Measurements from ENCODE around the gene TTBK2. TPM values are rescaled to one million over a fixed set of nuclear protein-coding genes. Genes with fewer than 3 reads are reported as not detected.

The TTBK2 gene
- total and polyA plus RNA-seq, 12 donors = 3.8 to 46.6 (median 16.7) TPM

DNA sequence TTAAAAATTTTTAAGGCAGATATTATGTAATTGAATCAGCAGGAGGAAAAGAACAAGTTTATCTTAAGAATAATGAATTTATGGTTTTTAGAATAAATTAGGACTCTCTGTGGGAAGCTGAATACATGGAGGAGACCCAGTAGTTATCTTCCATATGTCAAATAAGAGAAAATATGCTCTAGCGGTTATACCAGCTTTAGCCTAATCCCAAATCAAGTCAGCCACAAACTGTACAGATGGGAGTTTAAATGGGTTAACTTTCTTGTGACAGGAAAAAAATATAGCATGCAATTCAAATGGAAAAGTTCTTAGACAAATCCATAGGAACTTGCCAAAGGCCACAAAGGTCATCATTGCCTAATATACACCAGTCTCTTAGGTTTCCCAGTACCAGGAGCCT, 84.3 kb downstream of the TTBK2 start:
- no peaks in the 10 kb centered on the region for H3K9me3 ChIP-seq (replicated peaks in 1 of 3)
- H3K27me3 ChIP-seq = no peaks in the 10 kb centered on the region
- peaks cover 0 to 12% of the 10 kb centered on the region in 2 donors for H3K36me3 ChIP-seq (replicated peaks in 1 of 2)
- 97 to 100% (median 99%) methylated on average over 1 of the region's 1 CpG for WGBS, 4 donors
- no peak for DNase-seq
- H3K4me1 ChIP-seq (replicated peaks in 1 of 2) = no peaks in the 10 kb centered on the region
- H3K27ac ChIP-seq = no peak overlapping the region
- no peak for TF ChIP-seq POLR2A (IDR thresholded peaks at IDR 0.05)
- TF ChIP-seq, protein P1, sequence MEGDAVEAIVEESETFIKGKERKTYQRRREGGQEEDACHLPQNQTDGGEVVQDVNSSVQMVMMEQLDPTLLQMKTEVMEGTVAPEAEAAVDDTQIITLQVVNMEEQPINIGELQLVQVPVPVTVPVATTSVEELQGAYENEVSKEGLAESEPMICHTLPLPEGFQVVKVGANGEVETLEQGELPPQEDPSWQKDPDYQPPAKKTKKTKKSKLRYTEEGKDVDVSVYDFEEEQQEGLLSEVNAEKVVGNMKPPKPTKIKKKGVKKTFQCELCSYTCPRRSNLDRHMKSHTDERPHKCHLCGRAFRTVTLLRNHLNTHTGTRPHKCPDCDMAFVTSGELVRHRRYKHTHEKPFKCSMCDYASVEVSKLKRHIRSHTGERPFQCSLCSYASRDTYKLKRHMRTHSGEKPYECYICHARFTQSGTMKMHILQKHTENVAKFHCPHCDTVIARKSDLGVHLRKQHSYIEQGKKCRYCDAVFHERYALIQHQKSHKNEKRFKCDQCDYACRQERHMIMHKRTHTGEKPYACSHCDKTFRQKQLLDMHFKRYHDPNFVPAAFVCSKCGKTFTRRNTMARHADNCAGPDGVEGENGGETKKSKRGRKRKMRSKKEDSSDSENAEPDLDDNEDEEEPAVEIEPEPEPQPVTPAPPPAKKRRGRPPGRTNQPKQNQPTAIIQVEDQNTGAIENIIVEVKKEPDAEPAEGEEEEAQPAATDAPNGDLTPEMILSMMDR (IDR thresholded peaks at IDR 0.05) = no peak
- intact Hi-C loops (cut with DNase I) = no loop called here
- H3K4me3 ChIP-seq = no peak overlapping the region

DNA sequence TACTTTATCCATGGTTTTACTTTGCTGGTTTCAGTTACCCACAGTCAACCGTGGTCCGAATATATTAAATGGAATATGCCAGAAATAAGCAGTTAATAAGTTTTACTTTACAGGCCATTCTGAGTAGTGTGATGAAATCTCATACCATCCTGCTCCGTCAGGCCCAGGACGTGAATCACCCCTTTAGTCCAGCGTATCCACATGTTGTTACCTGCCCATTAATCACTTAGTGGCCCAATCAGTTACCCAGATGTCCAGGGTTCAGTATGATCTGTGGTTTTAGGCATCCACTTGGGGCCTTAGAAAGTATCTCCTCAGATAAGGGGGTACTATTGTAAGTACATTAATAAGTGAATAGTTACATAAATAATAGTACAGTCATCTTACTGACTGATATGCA, 88.0 kb downstream of the TTBK2 start:
- 91 to 98% (median 94%) methylated on average over 5 of the region's 5 CpGs for WGBS, 4 donors
- Histone ChIP-seq H3K36me3 (replicated peaks in 1 of 2) (no peaks in the 10 kb centered on the region), H3K4me1 (replicated peaks in 1 of 2) (no peaks in the 10 kb centered on the region), H3K27ac (no peak overlapping the region), H3K27me3 (no peaks in the 10 kb centered on the region), H3K9me3 (replicated peaks in 1 of 3) (no peaks in the 10 kb centered on the region), H3K4me3 (no peak overlapping the region)
- TF ChIP-seq POLR2A (IDR thresholded peaks at IDR 0.05) = no peak
- TF ChIP-seq, protein P1 (IDR thresholded peaks at IDR 0.05) = no peak
- intact Hi-C loops (cut with DNase I) = no loop called here
- no peak for DNase-seq

DNA sequence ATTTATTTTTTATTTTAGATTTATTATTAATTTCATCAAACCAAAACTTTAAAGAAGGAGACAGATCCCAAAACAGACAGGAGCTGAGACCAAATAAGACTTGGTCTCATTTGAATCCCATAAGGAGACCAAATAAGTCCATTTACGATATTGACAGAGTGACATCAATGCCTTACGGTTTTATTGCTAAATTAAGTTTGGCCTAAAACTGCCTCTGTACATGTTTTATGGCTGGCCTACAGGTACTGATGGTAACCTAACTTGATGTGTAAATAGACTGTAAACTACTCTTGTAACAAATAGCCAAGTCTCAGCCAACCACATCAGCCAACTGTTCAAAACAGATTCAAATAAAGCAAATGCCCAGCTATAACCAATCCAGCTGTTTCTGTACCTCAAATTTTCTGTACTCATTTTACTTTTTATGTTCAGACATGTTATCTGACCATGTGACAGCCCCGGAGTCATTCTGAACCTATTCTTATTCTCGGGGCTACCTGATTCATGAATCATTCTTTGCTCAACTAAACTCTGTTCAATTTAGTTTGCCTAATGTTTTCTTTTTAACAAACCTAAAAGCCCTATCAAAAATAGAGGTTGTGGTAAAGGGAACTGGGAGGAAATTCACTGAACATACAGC, 94.2 kb downstream of the TTBK2 start:
- Histone ChIP-seq H3K4me3 (no peak overlapping the region), H3K27ac (no peak overlapping the region), H3K9me3 (replicated peaks in 1 of 3) (no peaks in the 10 kb centered on the region), H3K36me3 (replicated peaks in 1 of 2) (no peaks in the 10 kb centered on the region), H3K27me3 (no peaks in the 10 kb centered on the region), H3K4me1 (replicated peaks in 1 of 2) (no peaks in the 10 kb centered on the region)
- WGBS, 4 donors = 89 to 92% (median 90%) methylated on average over 4 of the region's 4 CpGs
- DNase-seq = no peak
- intact Hi-C loops (cut with DNase I) = no loop called here
- no peak for TF ChIP-seq POLR2A (IDR thresholded peaks at IDR 0.05)
- TF ChIP-seq, protein P1 (IDR thresholded peaks at IDR 0.05) = no peak

DNA sequence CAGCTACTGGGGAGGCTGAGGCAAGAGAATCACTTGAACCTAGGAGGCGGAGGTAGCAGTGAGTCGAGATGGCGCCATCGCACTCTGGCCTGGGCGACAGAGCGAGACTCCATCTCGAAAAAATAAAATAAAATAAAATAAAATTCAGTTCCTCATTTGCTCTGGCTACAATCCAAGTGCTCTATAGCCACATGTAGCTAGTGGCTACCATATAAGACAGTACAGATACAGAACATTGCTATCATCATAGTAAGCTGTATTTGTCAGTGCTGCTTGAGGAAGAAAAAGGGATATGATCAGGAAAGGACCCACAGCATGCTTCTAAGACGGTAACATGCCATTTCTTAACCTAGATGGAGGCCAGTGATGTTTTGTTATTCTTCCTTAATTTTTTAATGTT, 95.0 kb downstream of the TTBK2 start:
- no peak for DNase-seq
- no peak for TF ChIP-seq POLR2A (IDR thresholded peaks at IDR 0.05)
- TF ChIP-seq, protein P1 (IDR thresholded peaks at IDR 0.05) = no peak
- Histone ChIP-seq H3K27ac (no peak overlapping the region), H3K9me3 (replicated peaks in 1 of 3) (no peaks in the 10 kb centered on the region), H3K36me3 (replicated peaks in 1 of 2) (no peaks in the 10 kb centered on the region), H3K4me3 (no peak overlapping the region), H3K4me1 (replicated peaks in 1 of 2) (no peaks in the 10 kb centered on the region), H3K27me3 (no peaks in the 10 kb centered on the region)
- intact Hi-C loops (cut with DNase I) = no loop called here
- 95 to 99% (median 97%) methylated on average over 8 of the region's 8 CpGs for WGBS, 4 donors

Data from adrenal gland (tissue), 12 donors.